ENCODE data around the gene PTPRD. TPM values are rescaled to one million over a fixed set of nuclear protein-coding genes. Genes with fewer than 3 reads are reported as not detected.

Gene PTPRD
- total RNA-seq, 1 experiment from 2014 or later: 69.6 TPM

- TF ChIP-seq STAT6 (CRISPR knock-in tag; conservative IDR thresholded peaks at IDR 0.05; ENCODE audit: low read depth): no peak
- TF ChIP-seq MYBL2 (CRISPR knock-in tag; IDR thresholded peaks at IDR 0.05): no peak
- no peak for TF ChIP-seq ZSCAN18 (CRISPR knock-in tag; IDR thresholded peaks at IDR 0.05)
- no peak for TF ChIP-seq ZBTB43 (CRISPR knock-in tag; IDR thresholded peaks at IDR 0.05)
Measured at GRCh38 chr9:10274988-10275387, 337.8 kb downstream of the PTPRD start (continued).

GRCh38 chr9:10274175-10274574 lies 338.6 kb downstream of the PTPRD start:
- ATAC-seq (no peak), DNase-seq (ENCODE audit: low spot score) (no peak)
- CTCF ChIA-PET: interaction anchor here (1.6 kb wide), 1 partner anchor 228 kb away, joined by 4 read pairs; no protein-coding TSS in a partner anchor
- no peaks in the 10 kb centered on the region; the same call in 1 of the 2 replicates for H3K9me3 Mint-ChIP-seq
- H3K27me3 Mint-ChIP-seq (ENCODE audit: low read depth): no peaks in the 10 kb centered on the region
- no peak overlapping the region for H3K27ac Mint-ChIP-seq
- no peak overlapping the region for H3K4me3 Mint-ChIP-seq
- no peaks in the 10 kb centered on the region for H3K36me3 Mint-ChIP-seq
- H3K4me1 Mint-ChIP-seq: peaks cover 12% of the 10 kb centered on the region
- TF ChIP-seq CDX4 (CRISPR knock-in tag; IDR thresholded peaks at IDR 0.05; ENCODE audit: borderline replicate concordance) (no peak), NFYB (CRISPR knock-in tag; conservative IDR thresholded peaks at IDR 0.05; ENCODE audit: low read depth) (no peak), ERG (CRISPR knock-in tag; IDR thresholded peaks at IDR 0.05) (no peak), ARID4B (CRISPR knock-in tag; IDR thresholded peaks at IDR 0.05; ENCODE audit: borderline replicate concordance) (no peak), RORB (CRISPR knock-in tag; IDR thresholded peaks at IDR 0.05) (no peak), RELA (CRISPR knock-in tag; IDR thresholded peaks at IDR 0.05; ENCODE audit: borderline replicate concordance) (no peak), ATF2 (CRISPR knock-in tag; IDR thresholded peaks at IDR 0.05; ENCODE audit: borderline replicate concordance, low read depth) (no peak), JUN (CRISPR knock-in tag; IDR thresholded peaks at IDR 0.05) (no peak), MXD4 (CRISPR knock-in tag; IDR thresholded peaks at IDR 0.05; ENCODE audit: borderline replicate concordance) (no peak), CREM (CRISPR knock-in tag; IDR thresholded peaks at IDR 0.05) (no peak), ESRRA (CRISPR knock-in tag; IDR thresholded peaks at IDR 0.05; ENCODE audit: borderline replicate concordance) (no peak)
- POLR2A ChIA-PET: no interaction called here
